HEK293 (cell line): ENCODE data around the gene ZFPL1.

ENCODE experiments used
- GLI2 ChIP-seq: fragments of 450-650 bp; formaldehyde crosslinking; IDR thresholded peaks from 2 replicates; pipeline ENCODE4; 2017; ENCODE audit warnings: missing biosample characterization, missing genetic modification characterization, low read depth, borderline replicate concordance
- HOXA7 ChIP-seq: sonication (generic); formaldehyde crosslinking; IDR thresholded peaks from 2 replicates; pipeline ENCODE4 v1.8.1; 2022; ENCODE audit warnings: missing genetic modification reagents, borderline replicate concordance
- KLF10 ChIP-seq: fragments of 450-650 bp; IDR thresholded peaks from 2 replicates; pipeline ENCODE4 v1.5.1; 2018; ENCODE audit warnings: missing biosample characterization, mild to moderate bottlenecking, missing genetic modification characterization
- SP2 ChIP-seq: fragments of 450-650 bp; formaldehyde crosslinking; IDR thresholded peaks from 2 replicates; pipeline ENCODE4 v1.5.1; 2016; ENCODE audit warnings: missing biosample characterization, missing genetic modification characterization
- YY2 ChIP-seq: fragments of 450-650 bp; formaldehyde crosslinking; IDR thresholded peaks from 2 replicates; pipeline ENCODE4 v1.5.1; 2016; ENCODE audit warnings: missing biosample characterization, missing genetic modification characterization
- ZFP37 ChIP-seq: fragments of 450-650 bp; formaldehyde crosslinking; IDR thresholded peaks from 2 replicates; pipeline ENCODE4 v1.5.1; 2016; ENCODE audit warnings: missing biosample characterization, missing genetic modification characterization
- ZNF23 ChIP-seq: fragments of 450-650 bp; formaldehyde crosslinking; IDR thresholded peaks from 2 replicates; pipeline ENCODE4 v1.5.1; 2016; ENCODE audit warnings: missing biosample characterization, missing genetic modification characterization, borderline replicate concordance
- ZNF266 ChIP-seq: fragments of 450-650 bp; formaldehyde crosslinking; IDR thresholded peaks from 2 replicates; pipeline ENCODE4 v1.5.1; 2016; ENCODE audit warnings: missing biosample characterization, missing genetic modification characterization, low read depth
- ZNF324 ChIP-seq: fragments of 450-650 bp; formaldehyde crosslinking; IDR thresholded peaks from 2 replicates; pipeline ENCODE4 v1.5.1; 2016; ENCODE audit warnings: missing biosample characterization, missing genetic modification characterization
- ZNF521 ChIP-seq: fragments of 450-650 bp; formaldehyde crosslinking; IDR thresholded peaks from 2 replicates; pipeline ENCODE4 v1.5.1; 2017; ENCODE audit warnings: missing biosample characterization, mild to moderate bottlenecking, missing genetic modification characterization
- ZNF558 ChIP-seq: fragments of 450-650 bp; formaldehyde crosslinking; IDR thresholded peaks from 2 replicates; pipeline ENCODE4 v1.5.1; 2016; ENCODE audit warnings: missing biosample characterization, missing genetic modification characterization
- ZNF585B ChIP-seq: fragments of 450-650 bp; formaldehyde crosslinking; IDR thresholded peaks from 2 replicates; pipeline ENCODE4 v1.5.1; 2016; ENCODE audit warnings: missing biosample characterization, missing genetic modification characterization
- ZNF600 ChIP-seq: fragments of 450-650 bp; formaldehyde crosslinking; IDR thresholded peaks from 2 replicates; pipeline ENCODE4 v1.5.1; 2016; ENCODE audit warnings: missing biosample characterization, missing genetic modification characterization
- ZNF624 ChIP-seq: fragments of 450-650 bp; formaldehyde crosslinking; IDR thresholded peaks from 2 replicates; pipeline ENCODE4 v1.5.1; 2017; ENCODE audit warnings: missing biosample characterization, missing genetic modification characterization
- ZNF629 ChIP-seq: fragments of 450-650 bp; formaldehyde crosslinking; IDR thresholded peaks from 2 replicates; pipeline ENCODE4 v1.5.1; 2017; ENCODE audit warnings: missing biosample characterization, missing genetic modification characterization
- ZNF664 ChIP-seq: fragments of 450-650 bp; formaldehyde crosslinking; IDR thresholded peaks from 2 replicates; pipeline ENCODE4 v1.5.1; 2016; ENCODE audit warnings: missing biosample characterization, missing genetic modification characterization
- ZNF707 ChIP-seq: fragments of 450-650 bp; formaldehyde crosslinking; IDR thresholded peaks from 2 replicates; pipeline ENCODE4 v1.5.1; 2016; ENCODE audit warnings: missing biosample characterization, missing genetic modification characterization
- ZNF776 ChIP-seq: fragments of 450-650 bp; formaldehyde crosslinking; IDR thresholded peaks from 2 replicates; pipeline ENCODE4 v1.5.0; 2017; ENCODE audit warnings: missing biosample characterization, missing genetic modification characterization, borderline replicate concordance
- TF ChIP-seq, protein P1 (sequence below): fragments of 450-650 bp; formaldehyde crosslinking; IDR thresholded peaks from 2 replicates; pipeline ENCODE4 v1.5.1; 2016; ENCODE audit warnings: missing biosample characterization, missing genetic modification characterization
- TF ChIP-seq, protein P2 (sequence below): fragments of 450-650 bp; IDR thresholded peaks from 2 replicates; pipeline ENCODE4 v1.5.1; 2018; ENCODE audit warnings: missing biosample characterization, mild to moderate bottlenecking, missing genetic modification characterization
- TF ChIP-seq, protein P3 (sequence below): fragments of 450-650 bp; formaldehyde crosslinking; IDR thresholded peaks from 2 replicates; pipeline ENCODE4; 2016; ENCODE audit warnings: missing biosample characterization, missing genetic modification characterization
- TF ChIP-seq, protein P4 (sequence below): fragments of 450-650 bp; IDR thresholded peaks from 2 replicates; pipeline ENCODE4 v1.5.1; 2018; ENCODE audit warnings: missing biosample characterization, missing genetic modification characterization
- TF ChIP-seq, protein P5 (sequence below): fragments of 450-650 bp; formaldehyde crosslinking; IDR thresholded peaks from 2 replicates; pipeline ENCODE4 v1.5.1; 2017; ENCODE audit warnings: missing biosample characterization, missing genetic modification characterization
- TF ChIP-seq, protein P6 (sequence below): fragments of 450-650 bp; formaldehyde crosslinking; IDR thresholded peaks from 2 replicates; pipeline ENCODE4 v1.5.1; 2017; ENCODE audit warnings: missing biosample characterization, missing genetic modification characterization
- TF ChIP-seq, protein P7 (sequence below): fragments of 450-650 bp; formaldehyde crosslinking; IDR thresholded peaks from 2 replicates; pipeline ENCODE4 v1.5.1; 2016; ENCODE audit warnings: missing biosample characterization, missing genetic modification characterization
- TF ChIP-seq, protein P8 (sequence below): fragments of 450-650 bp; formaldehyde crosslinking; IDR thresholded peaks from 2 replicates; pipeline ENCODE4 v1.5.1; 2016; ENCODE audit warnings: missing biosample characterization, missing genetic modification characterization

ZFPL1 gene

DNA sequence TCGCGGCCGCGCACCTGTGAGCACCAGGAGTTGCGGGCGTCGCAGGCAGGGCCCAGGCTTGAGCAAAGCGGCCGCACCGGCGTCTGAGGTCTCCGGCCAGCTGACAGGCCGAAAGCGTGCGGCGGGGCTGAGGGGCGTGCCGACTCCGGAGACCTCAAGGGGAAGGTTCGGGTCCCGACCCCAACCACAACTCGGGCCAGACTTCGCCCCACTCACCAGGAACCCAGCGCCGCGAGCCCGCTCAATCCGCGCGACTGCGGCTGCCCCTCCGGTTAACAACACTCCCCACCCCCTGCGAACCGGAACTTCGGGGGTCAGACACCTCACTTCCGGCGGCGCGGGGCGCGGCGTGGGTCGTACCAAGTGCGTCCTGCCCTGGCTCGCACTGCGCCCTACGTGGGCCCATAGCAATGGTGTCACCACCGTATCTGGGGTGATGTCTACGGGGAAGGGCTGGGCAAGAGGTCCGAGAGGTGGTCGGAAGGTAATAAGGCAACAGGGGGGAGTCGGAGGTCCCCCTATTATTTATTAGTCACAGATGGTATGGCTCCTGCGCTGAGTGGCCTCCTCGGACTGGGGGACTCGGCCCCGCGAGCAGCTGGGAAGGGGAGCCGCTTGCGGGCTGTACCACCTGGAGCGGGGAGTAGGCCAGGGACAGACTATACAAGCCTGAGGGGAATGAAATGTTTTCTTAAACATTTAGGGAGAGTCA, 50.4 kb downstream of the ZFPL1 start, which contains the start of gene SYVN1 (continued):
- peak; percentile 55 for TF ChIP-seq ZNF600 (tag by site-specific recombination)
- TF ChIP-seq, protein P1, sequence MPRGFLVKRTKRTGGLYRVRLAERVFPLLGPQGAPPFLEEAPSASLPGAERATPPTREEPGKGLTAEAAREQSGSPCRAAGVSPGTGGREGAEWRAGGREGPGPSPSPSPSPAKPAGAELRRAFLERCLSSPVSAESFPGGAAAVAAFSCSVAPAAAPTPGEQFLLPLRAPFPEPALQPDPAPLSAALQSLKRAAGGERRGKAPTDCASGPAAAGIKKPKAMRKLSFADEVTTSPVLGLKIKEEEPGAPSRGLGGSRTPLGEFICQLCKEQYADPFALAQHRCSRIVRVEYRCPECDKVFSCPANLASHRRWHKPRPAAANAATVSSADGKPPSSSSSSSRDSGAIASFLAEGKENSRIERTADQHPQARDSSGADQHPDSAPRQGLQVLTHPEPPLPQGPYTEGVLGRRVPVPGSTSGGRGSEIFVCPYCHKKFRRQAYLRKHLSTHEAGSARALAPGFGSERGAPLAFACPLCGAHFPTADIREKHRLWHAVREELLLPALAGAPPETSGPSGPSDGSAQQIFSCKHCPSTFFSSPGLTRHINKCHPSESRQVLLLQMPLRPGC: no peak
- TF ChIP-seq, protein P2, sequence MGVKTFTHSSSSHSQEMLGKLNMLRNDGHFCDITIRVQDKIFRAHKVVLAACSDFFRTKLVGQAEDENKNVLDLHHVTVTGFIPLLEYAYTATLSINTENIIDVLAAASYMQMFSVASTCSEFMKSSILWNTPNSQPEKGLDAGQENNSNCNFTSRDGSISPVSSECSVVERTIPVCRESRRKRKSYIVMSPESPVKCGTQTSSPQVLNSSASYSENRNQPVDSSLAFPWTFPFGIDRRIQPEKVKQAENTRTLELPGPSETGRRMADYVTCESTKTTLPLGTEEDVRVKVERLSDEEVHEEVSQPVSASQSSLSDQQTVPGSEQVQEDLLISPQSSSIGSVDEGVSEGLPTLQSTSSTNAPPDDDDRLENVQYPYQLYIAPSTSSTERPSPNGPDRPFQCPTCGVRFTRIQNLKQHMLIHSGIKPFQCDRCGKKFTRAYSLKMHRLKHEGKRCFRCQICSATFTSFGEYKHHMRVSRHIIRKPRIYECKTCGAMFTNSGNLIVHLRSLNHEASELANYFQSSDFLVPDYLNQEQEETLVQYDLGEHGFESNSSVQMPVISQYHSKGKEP: no peak; the same call in 1 of the 2 replicates
- TF ChIP-seq ZNF558 (tag by site-specific recombination): no peak
- TF ChIP-seq, protein P3, sequence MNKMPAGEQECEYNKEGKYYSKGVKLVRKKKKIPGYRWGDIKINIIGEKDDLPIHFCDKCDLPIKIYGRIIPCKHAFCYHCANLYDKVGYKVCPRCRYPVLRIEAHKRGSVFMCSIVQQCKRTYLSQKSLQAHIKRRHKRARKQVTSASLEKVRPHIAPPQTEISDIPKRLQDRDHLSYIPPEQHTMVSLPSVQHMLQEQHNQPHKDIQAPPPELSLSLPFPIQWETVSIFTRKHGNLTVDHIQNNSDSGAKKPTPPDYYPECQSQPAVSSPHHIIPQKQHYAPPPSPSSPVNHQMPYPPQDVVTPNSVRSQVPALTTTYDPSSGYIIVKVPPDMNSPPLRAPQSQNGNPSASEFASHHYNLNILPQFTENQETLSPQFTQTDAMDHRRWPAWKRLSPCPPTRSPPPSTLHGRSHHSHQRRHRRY (tag by site-specific recombination): no peak
- TF ChIP-seq, protein P4, sequence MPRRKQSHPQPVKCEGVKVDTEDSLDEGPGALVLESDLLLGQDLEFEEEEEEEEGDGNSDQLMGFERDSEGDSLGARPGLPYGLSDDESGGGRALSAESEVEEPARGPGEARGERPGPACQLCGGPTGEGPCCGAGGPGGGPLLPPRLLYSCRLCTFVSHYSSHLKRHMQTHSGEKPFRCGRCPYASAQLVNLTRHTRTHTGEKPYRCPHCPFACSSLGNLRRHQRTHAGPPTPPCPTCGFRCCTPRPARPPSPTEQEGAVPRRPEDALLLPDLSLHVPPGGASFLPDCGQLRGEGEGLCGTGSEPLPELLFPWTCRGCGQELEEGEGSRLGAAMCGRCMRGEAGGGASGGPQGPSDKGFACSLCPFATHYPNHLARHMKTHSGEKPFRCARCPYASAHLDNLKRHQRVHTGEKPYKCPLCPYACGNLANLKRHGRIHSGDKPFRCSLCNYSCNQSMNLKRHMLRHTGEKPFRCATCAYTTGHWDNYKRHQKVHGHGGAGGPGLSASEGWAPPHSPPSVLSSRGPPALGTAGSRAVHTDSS (tag by site-specific recombination): no peak
- TF ChIP-seq, protein P5, sequence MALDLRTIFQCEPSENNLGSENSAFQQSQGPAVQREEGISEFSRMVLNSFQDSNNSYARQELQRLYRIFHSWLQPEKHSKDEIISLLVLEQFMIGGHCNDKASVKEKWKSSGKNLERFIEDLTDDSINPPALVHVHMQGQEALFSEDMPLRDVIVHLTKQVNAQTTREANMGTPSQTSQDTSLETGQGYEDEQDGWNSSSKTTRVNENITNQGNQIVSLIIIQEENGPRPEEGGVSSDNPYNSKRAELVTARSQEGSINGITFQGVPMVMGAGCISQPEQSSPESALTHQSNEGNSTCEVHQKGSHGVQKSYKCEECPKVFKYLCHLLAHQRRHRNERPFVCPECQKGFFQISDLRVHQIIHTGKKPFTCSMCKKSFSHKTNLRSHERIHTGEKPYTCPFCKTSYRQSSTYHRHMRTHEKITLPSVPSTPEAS (tag by site-specific recombination): no peak
- no peak for TF ChIP-seq ZNF664 (tag by site-specific recombination)
- TF ChIP-seq, protein P6, sequence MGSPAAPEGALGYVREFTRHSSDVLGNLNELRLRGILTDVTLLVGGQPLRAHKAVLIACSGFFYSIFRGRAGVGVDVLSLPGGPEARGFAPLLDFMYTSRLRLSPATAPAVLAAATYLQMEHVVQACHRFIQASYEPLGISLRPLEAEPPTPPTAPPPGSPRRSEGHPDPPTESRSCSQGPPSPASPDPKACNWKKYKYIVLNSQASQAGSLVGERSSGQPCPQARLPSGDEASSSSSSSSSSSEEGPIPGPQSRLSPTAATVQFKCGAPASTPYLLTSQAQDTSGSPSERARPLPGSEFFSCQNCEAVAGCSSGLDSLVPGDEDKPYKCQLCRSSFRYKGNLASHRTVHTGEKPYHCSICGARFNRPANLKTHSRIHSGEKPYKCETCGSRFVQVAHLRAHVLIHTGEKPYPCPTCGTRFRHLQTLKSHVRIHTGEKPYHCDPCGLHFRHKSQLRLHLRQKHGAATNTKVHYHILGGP (tag by site-specific recombination): no peak
- TF ChIP-seq KLF10: peak; percentile 23; the same call in 1 of the 2 replicates
- TF ChIP-seq, protein P7, sequence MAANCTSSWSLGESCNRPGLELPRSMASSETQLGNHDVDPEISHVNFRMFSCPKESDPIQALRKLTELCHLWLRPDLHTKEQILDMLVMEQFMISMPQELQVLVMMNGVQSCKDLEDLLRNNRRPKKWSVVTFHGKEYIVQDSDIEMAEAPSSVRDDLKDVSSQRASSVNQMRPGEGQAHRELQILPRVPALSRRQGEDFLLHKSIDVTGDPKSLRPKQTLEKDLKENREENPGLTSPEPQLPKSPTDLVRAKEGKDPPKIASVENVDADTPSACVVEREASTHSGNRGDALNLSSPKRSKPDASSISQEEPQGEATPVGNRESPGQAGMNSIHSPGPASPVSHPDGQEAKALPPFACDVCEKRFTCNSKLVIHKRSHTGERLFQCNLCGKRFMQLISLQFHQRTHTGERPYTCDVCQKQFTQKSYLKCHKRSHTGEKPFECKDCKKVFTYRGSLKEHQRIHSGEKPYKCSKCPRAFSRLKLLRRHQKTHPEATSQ: no peak
- no peak for TF ChIP-seq ZFP37 (tag by site-specific recombination)
- 0 out of 2 replicates have a peak, but pooled peaks have one; percentile 78 for TF ChIP-seq ZNF324
- no peak for TF ChIP-seq GLI2 (tag by site-specific recombination)
- no peak for TF ChIP-seq ZNF521 (tag by site-specific recombination)
- TF ChIP-seq SP2: peak; percentile 74
- TF ChIP-seq, protein P8, sequence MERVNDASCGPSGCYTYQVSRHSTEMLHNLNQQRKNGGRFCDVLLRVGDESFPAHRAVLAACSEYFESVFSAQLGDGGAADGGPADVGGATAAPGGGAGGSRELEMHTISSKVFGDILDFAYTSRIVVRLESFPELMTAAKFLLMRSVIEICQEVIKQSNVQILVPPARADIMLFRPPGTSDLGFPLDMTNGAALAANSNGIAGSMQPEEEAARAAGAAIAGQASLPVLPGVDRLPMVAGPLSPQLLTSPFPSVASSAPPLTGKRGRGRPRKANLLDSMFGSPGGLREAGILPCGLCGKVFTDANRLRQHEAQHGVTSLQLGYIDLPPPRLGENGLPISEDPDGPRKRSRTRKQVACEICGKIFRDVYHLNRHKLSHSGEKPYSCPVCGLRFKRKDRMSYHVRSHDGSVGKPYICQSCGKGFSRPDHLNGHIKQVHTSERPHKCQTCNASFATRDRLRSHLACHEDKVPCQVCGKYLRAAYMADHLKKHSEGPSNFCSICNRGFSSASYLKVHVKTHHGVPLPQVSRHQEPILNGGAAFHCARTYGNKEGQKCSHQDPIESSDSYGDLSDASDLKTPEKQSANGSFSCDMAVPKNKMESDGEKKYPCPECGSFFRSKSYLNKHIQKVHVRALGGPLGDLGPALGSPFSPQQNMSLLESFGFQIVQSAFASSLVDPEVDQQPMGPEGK: peak; percentile 96
- TF ChIP-seq ZNF585B (tag by site-specific recombination): no peak
- no peak for TF ChIP-seq ZNF624 (tag by site-specific recombination)
- TF ChIP-seq ZNF776 (tag by site-specific recombination): no peak
- peak; percentile 82 for TF ChIP-seq ZNF629 (tag by site-specific recombination)
- TF ChIP-seq YY2 (tag by site-specific recombination): peak; percentile 46; the same call in 1 of the 2 replicates
- no peak for TF ChIP-seq ZNF707 (tag by site-specific recombination)
- TF ChIP-seq ZNF266 (tag by site-specific recombination): no peak
- TF ChIP-seq ZNF23 (tag by site-specific recombination): no peak
- no peak for TF ChIP-seq HOXA7 (CRISPR knock-in tag)
